Purkinje cell (primary cell): ENCODE data around the gene USP17L20. TPM values are rescaled to one million over a fixed set of nuclear protein-coding genes. Genes with fewer than 3 reads are reported as not detected.

ENCODE experiments used
- polyA plus RNA-seq: library from polyadenylated mRNA; unstranded; fragments of >200 nt; fragmentation: Nextera tagmentation; gene quantifications from 2 replicates; pipeline ENCODE4 v1.2.1, GENCODE V29; 2014

USP17L20 gene, protein sequence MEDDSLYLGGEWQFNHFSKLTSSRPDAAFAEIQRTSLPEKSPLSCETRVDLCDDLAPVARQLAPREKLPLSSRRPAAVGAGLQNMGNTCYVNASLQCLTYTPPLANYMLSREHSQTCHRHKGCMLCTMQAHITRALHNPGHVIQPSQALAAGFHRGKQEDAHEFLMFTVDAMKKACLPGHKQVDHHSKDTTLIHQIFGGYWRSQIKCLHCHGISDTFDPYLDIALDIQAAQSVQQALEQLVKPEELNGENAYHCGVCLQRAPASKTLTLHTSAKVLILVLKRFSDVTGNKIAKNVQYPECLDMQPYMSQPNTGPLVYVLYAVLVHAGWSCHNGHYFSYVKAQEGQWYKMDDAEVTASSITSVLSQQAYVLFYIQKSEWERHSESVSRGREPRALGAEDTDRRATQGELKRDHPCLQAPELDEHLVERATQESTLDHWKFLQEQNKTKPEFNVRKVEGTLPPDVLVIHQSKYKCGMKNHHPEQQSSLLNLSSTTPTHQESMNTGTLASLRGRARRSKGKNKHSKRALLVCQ
- not detected in 2 replicates for polyA plus RNA-seq

DNA sequence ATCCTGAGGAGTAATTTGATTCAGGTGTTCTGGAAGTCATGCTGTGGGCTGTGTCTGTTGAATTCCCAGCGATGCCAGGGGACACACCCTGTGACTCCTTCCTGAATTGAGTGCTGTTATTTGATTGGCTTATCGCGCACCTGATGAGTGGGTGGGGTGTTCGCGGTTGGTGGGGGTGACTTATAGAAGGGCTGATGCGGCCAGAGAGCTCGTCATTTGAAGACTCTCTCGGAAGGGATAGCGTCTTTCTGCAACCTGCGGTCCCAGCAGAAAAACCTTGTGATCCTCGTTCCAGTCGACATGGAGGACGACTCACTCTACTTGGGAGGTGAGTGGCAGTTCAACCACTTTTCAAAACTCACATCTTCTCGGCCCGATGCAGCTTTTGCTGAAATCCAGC, at the start of gene USP17L20:
Gene USP17L20 (plus strand): TSS at position 301 of the 400 bp plus-strand sequence. CDS start 0 bp downstream, at position 301.

GRCh38 chr4:9210357-9210756, 47.6 kb upstream of the USP17L20 start, which contains the start of gene USP17L10:
Gene USP17L10, plus strand, starts transcription at chr4:9210657. Its CDS starts 0 bp downstream, at chr4:9210657.

GRCh38 chr4:9215105-9215504, 42.8 kb upstream of the USP17L20 start, which contains the start of gene USP17L11:
Gene USP17L11, plus strand, starts transcription at chr4:9215405. Its CDS starts 0 bp downstream, at chr4:9215405.

DNA sequence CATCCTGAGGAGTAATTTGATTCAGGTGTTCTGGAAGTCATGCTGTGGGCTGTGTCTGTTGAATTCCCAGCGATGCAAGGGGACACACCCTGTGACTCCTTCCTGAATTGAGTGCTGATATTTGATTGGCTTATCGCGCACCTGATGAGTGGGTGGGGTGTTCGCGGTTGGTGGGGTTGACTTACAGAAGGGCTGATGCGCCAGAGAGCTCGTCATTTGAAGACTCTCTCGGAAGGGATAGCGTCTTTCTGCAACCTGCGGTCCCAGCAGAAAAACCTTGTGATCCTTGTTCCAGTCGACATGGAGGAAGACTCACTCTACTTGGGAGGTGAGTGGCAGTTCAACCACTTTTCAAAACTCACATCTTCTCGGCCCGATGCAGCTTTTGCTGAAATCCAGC, 38.1 kb upstream of the USP17L20 start, which contains the start of gene USP17L12:
Gene USP17L12 (plus strand): TSS at position 301 of the 400 bp plus-strand sequence. CDS start 0 bp downstream, at position 301.

DNA sequence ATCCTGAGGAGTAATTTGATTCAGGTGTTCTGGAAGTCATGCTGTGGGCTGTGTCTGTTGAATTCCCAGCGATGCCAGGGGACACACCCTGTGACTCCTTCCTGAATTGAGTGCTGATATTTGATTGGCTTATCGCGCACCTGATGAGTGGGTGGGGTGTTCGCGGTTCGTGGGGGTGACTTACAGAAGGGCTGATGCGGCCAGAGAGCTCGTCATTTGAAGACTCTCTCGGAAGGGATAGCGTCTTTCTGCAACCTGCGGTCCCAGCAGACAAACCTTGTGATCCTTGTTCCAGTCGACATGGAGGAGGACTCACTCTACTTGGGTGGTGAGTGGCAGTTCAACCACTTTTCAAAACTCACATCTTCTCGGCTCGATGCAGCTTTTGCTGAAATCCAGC, 33.3 kb upstream of the USP17L20 start, which contains the start of gene USP17L13:
Gene USP17L13 (plus strand): TSS at position 301 of the 400 bp plus-strand sequence. CDS start 0 bp downstream, at position 301.

DNA sequence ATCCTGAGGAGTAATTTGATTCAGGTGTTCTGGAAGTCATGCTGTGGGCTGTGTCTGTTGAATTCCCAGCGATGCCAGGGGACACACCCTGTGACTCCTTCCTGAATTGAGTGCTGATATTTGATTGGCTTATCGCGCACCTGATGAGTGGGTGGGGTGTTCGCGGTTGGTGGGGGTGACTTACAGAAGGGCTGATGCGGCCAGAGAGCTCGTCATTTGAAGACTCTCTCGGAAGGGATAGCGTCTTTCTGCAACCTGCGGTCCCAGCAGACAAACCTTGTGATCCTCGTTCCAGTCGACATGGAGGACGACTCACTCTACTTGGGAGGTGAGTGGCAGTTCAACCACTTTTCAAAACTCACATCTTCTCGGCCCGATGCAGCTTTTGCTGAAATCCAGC, 23.8 kb upstream of the USP17L20 start, which contains the start of gene USP17L15:
Gene USP17L15 (plus strand): TSS at position 301 of the 400 bp plus-strand sequence. CDS start 0 bp downstream, at position 301.

DNA sequence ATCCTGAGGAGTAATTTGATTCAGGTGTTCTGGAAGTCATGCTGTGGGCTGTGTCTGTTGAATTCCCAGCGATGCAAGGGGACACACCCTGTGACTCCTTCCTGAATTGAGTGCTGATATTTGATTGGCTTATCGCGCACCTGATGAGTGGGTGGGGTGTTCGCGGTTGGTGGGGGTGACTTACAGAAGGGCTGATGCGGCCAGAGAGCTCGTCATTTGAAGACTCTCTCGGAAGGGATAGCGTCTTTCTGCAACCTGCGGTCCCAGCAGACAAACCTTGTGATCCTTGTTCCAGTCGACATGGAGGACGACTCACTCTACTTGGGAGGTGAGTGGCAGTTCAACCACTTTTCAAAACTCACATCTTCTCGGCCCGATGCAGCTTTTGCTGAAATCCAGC, 14.3 kb upstream of the USP17L20 start, which contains the start of gene USP17L17:
Gene USP17L17 (plus strand): TSS at position 301 of the 400 bp plus-strand sequence. CDS start 0 bp downstream, at position 301.

GRCh38 chr4:9247953-9248680, 9.8 kb upstream of the USP17L20 start, which contains the start of gene USP17L18:
Gene USP17L18, plus strand, starts transcription at chr4:9248630. Its CDS starts 0 bp downstream, at chr4:9248630.

DNA sequence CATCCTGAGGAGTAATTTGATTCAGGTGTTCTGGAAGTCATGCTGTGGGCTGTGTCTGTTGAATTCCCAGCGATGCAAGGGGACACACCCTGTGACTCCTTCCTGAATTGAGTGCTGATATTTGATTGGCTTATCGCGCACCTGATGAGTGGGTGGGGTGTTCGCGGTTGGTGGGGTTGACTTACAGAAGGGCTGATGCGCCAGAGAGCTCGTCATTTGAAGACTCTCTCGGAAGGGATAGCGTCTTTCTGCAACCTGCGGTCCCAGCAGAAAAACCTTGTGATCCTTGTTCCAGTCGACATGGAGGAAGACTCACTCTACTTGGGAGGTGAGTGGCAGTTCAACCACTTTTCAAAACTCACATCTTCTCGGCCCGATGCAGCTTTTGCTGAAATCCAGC, 4.8 kb upstream of the USP17L20 start, which contains the start of gene USP17L19:
Gene USP17L19 (plus strand): TSS at position 301 of the 400 bp plus-strand sequence. CDS start 0 bp downstream, at position 301.

DNA sequence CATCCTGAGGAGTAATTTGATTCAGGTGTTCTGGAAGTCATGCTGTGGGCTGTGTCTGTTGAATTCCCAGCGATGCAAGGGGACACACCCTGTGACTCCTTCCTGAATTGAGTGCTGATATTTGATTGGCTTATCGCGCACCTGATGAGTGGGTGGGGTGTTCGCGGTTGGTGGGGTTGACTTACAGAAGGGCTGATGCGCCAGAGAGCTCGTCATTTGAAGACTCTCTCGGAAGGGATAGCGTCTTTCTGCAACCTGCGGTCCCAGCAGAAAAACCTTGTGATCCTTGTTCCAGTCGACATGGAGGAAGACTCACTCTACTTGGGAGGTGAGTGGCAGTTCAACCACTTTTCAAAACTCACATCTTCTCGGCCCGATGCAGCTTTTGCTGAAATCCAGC, 4.6 kb downstream of the USP17L20 start, which contains the start of gene USP17L21:
Gene USP17L21 (plus strand): TSS at position 301 of the 400 bp plus-strand sequence. CDS start 0 bp downstream, at position 301.

DNA sequence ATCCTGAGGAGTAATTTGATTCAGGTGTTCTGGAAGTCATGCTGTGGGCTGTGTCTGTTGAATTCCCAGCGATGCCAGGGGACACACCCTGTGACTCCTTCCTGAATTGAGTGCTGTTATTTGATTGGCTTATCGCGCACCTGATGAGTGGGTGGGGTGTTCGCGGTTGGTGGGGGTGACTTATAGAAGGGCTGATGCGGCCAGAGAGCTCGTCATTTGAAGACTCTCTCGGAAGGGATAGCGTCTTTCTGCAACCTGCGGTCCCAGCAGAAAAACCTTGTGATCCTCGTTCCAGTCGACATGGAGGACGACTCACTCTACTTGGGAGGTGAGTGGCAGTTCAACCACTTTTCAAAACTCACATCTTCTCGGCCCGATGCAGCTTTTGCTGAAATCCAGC, 9.4 kb downstream of the USP17L20 start, which contains the start of gene USP17L22:
Gene USP17L22 (plus strand): TSS at position 301 of the 400 bp plus-strand sequence. CDS start 0 bp downstream, at position 301.

Other genes starting within 250 kb of the USP17L20 start
- gene FAM90A26, start 87.7 kb upstream of the USP17L20 start, polyA plus RNA-seq: 0.13 TPM in 1 of 2 replicates, not detected in the other
- gene USP17L10, start 47.5 kb upstream of the USP17L20 start, polyA plus RNA-seq: not detected in 2 replicates
- not detected in 2 replicates for gene USP17L11, start 42.7 kb upstream of the USP17L20 start, polyA plus RNA-seq
- gene USP17L12, start 38.0 kb upstream of the USP17L20 start, polyA plus RNA-seq: not detected in 2 replicates
- not detected in 2 replicates for gene USP17L13, start 33.2 kb upstream of the USP17L20 start, polyA plus RNA-seq
- not detected in 2 replicates for gene USP17L15, start 23.7 kb upstream of the USP17L20 start, polyA plus RNA-seq
- not detected in 2 replicates for gene USP17L17, start 14.2 kb upstream of the USP17L20 start, polyA plus RNA-seq
- not detected in 2 replicates for gene USP17L18, start 9.5 kb upstream of the USP17L20 start, polyA plus RNA-seq
- gene USP17L19, start 4.7 kb upstream of the USP17L20 start, polyA plus RNA-seq: not detected in 2 replicates
- gene USP17L21, start 4.7 kb downstream of the USP17L20 start, polyA plus RNA-seq: not detected in 2 replicates
- not detected in 2 replicates for gene USP17L22, start 9.5 kb downstream of the USP17L20 start, polyA plus RNA-seq
- not detected in 2 replicates for gene USP17L24, start 67.0 kb downstream of the USP17L20 start, polyA plus RNA-seq
- not detected in 2 replicates for gene USP17L25, start 71.8 kb downstream of the USP17L20 start, polyA plus RNA-seq
- not detected in 2 replicates for gene USP17L26, start 76.5 kb downstream of the USP17L20 start, polyA plus RNA-seq
- gene USP17L5, start 81.3 kb downstream of the USP17L20 start, polyA plus RNA-seq: not detected in 2 replicates
- not detected in 2 replicates for gene USP17L27, start 86.0 kb downstream of the USP17L20 start, polyA plus RNA-seq
- not detected in 2 replicates for gene USP17L28, start 90.8 kb downstream of the USP17L20 start, polyA plus RNA-seq
- gene USP17L29, start 95.5 kb downstream of the USP17L20 start, polyA plus RNA-seq: not detected in 2 replicates
- gene USP17L30, start 105.0 kb downstream of the USP17L20 start, polyA plus RNA-seq: not detected in 2 replicates
- gene DEFB131A, start 186.3 kb downstream of the USP17L20 start, polyA plus RNA-seq: not detected in 2 replicates